HG02981 (cell line): ENCODE data around the gene RAB5IF.
"Not testable (repeated sequence)": the region's sequence is repeated elsewhere in the genome, so short reads cannot be mapped to it uniquely, and the experiment has no call there.

Source experiments
- ATAC-seq: cut with Tn5 transposase; IDR thresholded peaks from one replicate; pipeline ENCODE4 v1.9.1; 2021; ENCODE audit warnings: mild to moderate bottlenecking, moderate library complexity; ENCODE audit not compliant: unreplicated experiment

The RAB5IF gene

GRCh38 chr20:36628076-36628475, 22.5 kb downstream of the RAB5IF start:
- no peak for ATAC-seq

GRCh38 chr20:36629719-36630681, 24.4 kb downstream of the RAB5IF start:
- peak; percentile 66 for ATAC-seq

- no peak for ATAC-seq
Measured at GRCh38 chr20:36631646-36632045, 26.1 kb downstream of the RAB5IF start.

- ATAC-seq: no peak
Measured at GRCh38 chr20:36632147-36632486, 26.5 kb downstream of the RAB5IF start.

GRCh38 chr20:36632487-36633284, 27.1 kb downstream of the RAB5IF start:
- ATAC-seq: no peak

GRCh38 chr20:36633285-36633772, 27.8 kb downstream of the RAB5IF start:
- no peak for ATAC-seq

GRCh38 chr20:36634342-36634741, 28.8 kb downstream of the RAB5IF start:
- no peak for ATAC-seq

- not testable (repeated sequence) for ATAC-seq
Measured at GRCh38 chr20:36638876-36639400, 33.4 kb downstream of the RAB5IF start.

GRCh38 chr20:36641506-36641843, 35.9 kb downstream of the RAB5IF start:
- ATAC-seq: no peak

- no peak for ATAC-seq
Measured at GRCh38 chr20:36642136-36642535, 36.6 kb downstream of the RAB5IF start.

GRCh38 chr20:36644032-36644705, 38.6 kb downstream of the RAB5IF start:
- ATAC-seq: no peak

- ATAC-seq: no peak
Measured at GRCh38 chr20:36644706-36645095, 39.1 kb downstream of the RAB5IF start.

- no peak for ATAC-seq
Measured at GRCh38 chr20:36645353-36645752, 39.8 kb downstream of the RAB5IF start.

GRCh38 chr20:36645998-36646397, 40.4 kb downstream of the RAB5IF start, which contains the start of gene SLA2:
SLA2 (minus strand) TSS chr20:36646196; CDS start chr20:36641335, 4,861 bp downstream.
- no peak for ATAC-seq

- ATAC-seq: no peak
Measured at GRCh38 chr20:36646678-36647077, 41.1 kb downstream of the RAB5IF start.

- no peak for ATAC-seq
Measured at GRCh38 chr20:36647196-36648121, 41.9 kb downstream of the RAB5IF start.

- ATAC-seq: no peak
Measured at GRCh38 chr20:36653456-36653855, 47.9 kb downstream of the RAB5IF start.

- no peak for ATAC-seq
Measured at GRCh38 chr20:36654506-36654905, 48.9 kb downstream of the RAB5IF start.

GRCh38 chr20:36655004-36655403, 49.4 kb downstream of the RAB5IF start:
- no peak for ATAC-seq

- ATAC-seq: no peak
Measured at GRCh38 chr20:36656733-36657132, 51.2 kb downstream of the RAB5IF start.
